Caco-2 (cell line): ENCODE results near the gene DNMBP. TPM values are rescaled to one million over a fixed set of nuclear protein-coding genes. Genes with fewer than 3 reads are reported as not detected.

Experiments used
- BruUV-seq: library from RNA; stranded (reverse); fragments of 400-500 nt; replicated peaks from 2 replicates; lab custom pipeline; 2021; lab: Mats Ljungman, UMichigan
- CTCF ChIA-PET: fragments of 300-600 bp; sonication (Branson Sonifier 250); formaldehyde crosslinking; loops from one replicate; lab custom pipeline; 2022; ENCODE audit warnings: antibody characterized with exemption; lab: Charles Lee
- POLR2A ChIA-PET: fragments of 300-600 bp; sonication (Branson Sonifier 250); formaldehyde crosslinking; loops from one replicate; lab custom pipeline; 2022; ENCODE audit warnings: antibody characterized with exemption; lab: Charles Lee
- DNase-seq, 2 experiments: peaks; one replicate each; pipeline versions ENCODE4 v3.0.0 to v3.0.0-alpha.2; 2020 to 2022
- H3K27me3 ChIP-seq: replicated peaks from 2 replicates; pipeline ENCODE4 v1.6.0; 2011; ENCODE audit warnings: low read length; ENCODE audit not compliant: control insufficient read depth, insufficient read depth
- H3K36me3 ChIP-seq: 2 replicates; pipeline ENCODE4 v1.5.1; 2011; ENCODE audit warnings: low read length; ENCODE audit not compliant: control insufficient read depth, insufficient read depth
- H3K4me1 ChIP-seq: fragments of 250-450 bp; sonication (Bioruptor Pico); 2 replicates; pipeline ENCODE4 v1.5.1; 2020; ENCODE audit warnings: mild to moderate bottlenecking
- H3K4me3 ChIP-seq: 2 replicates; pipeline ENCODE4 v1.5.1; 2011; ENCODE audit warnings: low read depth, mild to moderate bottlenecking, control low read depth, low read length
- H3K9me3 ChIP-seq: fragments of 250-450 bp; sonication (Bioruptor Pico); 2 replicates; pipeline ENCODE4 v1.5.1; 2020; ENCODE audit warnings: mild to moderate bottlenecking, moderate library complexity
- H3K27ac Mint-ChIP-seq: one replicate; pipeline ENCODE4 v1.8.0; 2022; ENCODE audit warnings: mixed read lengths; ENCODE audit not compliant: unreplicated experiment
- H3K27me3 Mint-ChIP-seq: one replicate; pipeline ENCODE4 v1.8.0; 2022; ENCODE audit warnings: mixed read lengths; ENCODE audit not compliant: insufficient read depth, unreplicated experiment
- H3K36me3 Mint-ChIP-seq: one replicate; pipeline ENCODE4 v1.8.0; 2022; ENCODE audit warnings: mild to moderate bottlenecking, mixed read lengths; ENCODE audit not compliant: insufficient read depth, unreplicated experiment
- H3K4me1 Mint-ChIP-seq: one replicate; pipeline ENCODE4 v1.8.0; 2022; ENCODE audit warnings: low read depth, mixed read lengths; ENCODE audit not compliant: unreplicated experiment
- H3K4me3 Mint-ChIP-seq: one replicate; pipeline ENCODE4 v1.8.0; 2022; ENCODE audit warnings: mild to moderate bottlenecking, moderate library complexity, mixed read lengths; ENCODE audit not compliant: unreplicated experiment
- H3K9me3 Mint-ChIP-seq: one replicate; pipeline ENCODE4 v1.8.0; 2022; ENCODE audit warnings: mixed read lengths; ENCODE audit not compliant: unreplicated experiment
- intact Hi-C: fragments of 100-400 bp; cut with micrococcal nuclease; formaldehyde crosslinking; loops from one replicate; pipeline ENCODE4 v1.10.0; 2022; ENCODE audit not compliant: unreplicated experiment
- total RNA-seq: library from RNA; stranded (reverse); gene quantifications from 2 replicates; pipeline ENCODE4 v1.2.3, GENCODE V29; 2022
- TF ChIP-seq, protein P1 (sequence below), 2 experiments: fragments of 200-600 bp in 1 of 2; IDR thresholded peaks; 1 replicate in 1 of 2; 2 replicates in 1 of 2; pipeline versions ENCODE4 v1.5.1 to v1.8.0; 2011 to 2022; ENCODE audit warnings: antibody characterized with exemption in 1 of 2, control low read depth in 1 of 2, inconsistent platforms in 1 of 2, low read depth in 1 of 2, low read length in 1 of 2, mild to moderate bottlenecking in 1 of 2, moderate library complexity in 1 of 2; ENCODE audit not compliant: insufficient read depth in 1 of 2, severe bottlenecking in 1 of 2, unreplicated experiment in 1 of 2

The DNMBP gene
- total RNA-seq, 1 experiment from 2014 or later = 30.6 TPM

DNA sequence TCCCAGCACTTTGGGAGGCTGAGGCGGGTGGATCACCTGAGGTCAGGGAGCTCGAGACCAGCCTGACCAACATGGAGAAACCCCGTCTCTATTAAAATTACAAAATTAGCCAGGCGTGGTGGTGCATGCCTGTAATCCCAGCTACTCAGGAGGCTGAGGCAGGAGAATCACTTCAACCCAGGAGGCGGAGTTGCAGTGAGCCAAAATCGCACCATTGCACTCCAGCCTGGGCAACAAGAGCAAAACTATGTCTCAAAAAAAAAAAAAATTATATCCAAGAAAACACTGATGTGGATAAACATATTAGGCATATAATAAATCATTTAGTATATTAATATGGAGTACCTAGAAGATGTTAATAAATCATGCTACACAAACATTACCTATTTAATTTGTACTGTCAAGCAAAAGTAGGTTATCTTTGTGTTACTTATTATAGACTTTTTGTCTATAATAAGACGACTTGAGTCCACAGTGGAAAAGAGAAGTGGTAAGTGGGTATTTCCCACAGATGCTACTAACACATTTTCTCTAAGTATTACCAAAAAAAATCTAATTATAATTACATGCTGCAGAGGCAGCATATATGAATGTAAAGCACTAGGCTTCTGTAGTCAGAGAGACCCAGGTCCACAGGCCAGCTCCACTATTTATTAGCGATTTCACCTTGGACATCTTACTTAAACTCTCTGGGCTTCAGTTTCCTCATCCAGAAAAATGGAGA is 34.5 kb downstream of the DNMBP start:
- Mint-ChIP-seq H3K27ac (no peak overlapping the region), H3K36me3 (peaks cover 10% of the 10 kb centered on the region), H3K27me3 (no peaks in the 10 kb centered on the region), H3K9me3 (no peaks in the 10 kb centered on the region), H3K4me1 (peaks cover 11% of the 10 kb centered on the region), H3K4me3 (no peak overlapping the region)
- H3K9me3 ChIP-seq = no peaks in the 10 kb centered on the region
- no peak overlapping the region for H3K4me3 ChIP-seq
- H3K36me3 ChIP-seq = no peaks in the 10 kb centered on the region; the same call in 1 of the 2 replicates
- POLR2A ChIA-PET = no interaction called here
- DNase-seq = no peak
- CTCF ChIA-PET = interaction anchor here (0.7 to 1.2 kb wide), 3 partner anchors 35 to 117 kb away, joined by 3 to 5 read pairs (median 3); partner anchors contain the start of gene DNMBP
- no peaks in the 10 kb centered on the region for H3K27me3 ChIP-seq
- H3K4me1 ChIP-seq = peaks cover 28% of the 10 kb centered on the region; the same call in 1 of the 2 replicates
- TF ChIP-seq, protein P1, sequence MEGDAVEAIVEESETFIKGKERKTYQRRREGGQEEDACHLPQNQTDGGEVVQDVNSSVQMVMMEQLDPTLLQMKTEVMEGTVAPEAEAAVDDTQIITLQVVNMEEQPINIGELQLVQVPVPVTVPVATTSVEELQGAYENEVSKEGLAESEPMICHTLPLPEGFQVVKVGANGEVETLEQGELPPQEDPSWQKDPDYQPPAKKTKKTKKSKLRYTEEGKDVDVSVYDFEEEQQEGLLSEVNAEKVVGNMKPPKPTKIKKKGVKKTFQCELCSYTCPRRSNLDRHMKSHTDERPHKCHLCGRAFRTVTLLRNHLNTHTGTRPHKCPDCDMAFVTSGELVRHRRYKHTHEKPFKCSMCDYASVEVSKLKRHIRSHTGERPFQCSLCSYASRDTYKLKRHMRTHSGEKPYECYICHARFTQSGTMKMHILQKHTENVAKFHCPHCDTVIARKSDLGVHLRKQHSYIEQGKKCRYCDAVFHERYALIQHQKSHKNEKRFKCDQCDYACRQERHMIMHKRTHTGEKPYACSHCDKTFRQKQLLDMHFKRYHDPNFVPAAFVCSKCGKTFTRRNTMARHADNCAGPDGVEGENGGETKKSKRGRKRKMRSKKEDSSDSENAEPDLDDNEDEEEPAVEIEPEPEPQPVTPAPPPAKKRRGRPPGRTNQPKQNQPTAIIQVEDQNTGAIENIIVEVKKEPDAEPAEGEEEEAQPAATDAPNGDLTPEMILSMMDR (IDR thresholded peaks at IDR 0.05; ENCODE audit: insufficient read depth in 1 of 2, low read depth in 1 of 2, low read length in 1 of 2, severe bottlenecking in 1 of 2, unreplicated experiment in 1 of 2) = no peak
- no TSS peak for BruUV-seq
- intact Hi-C loops = loop anchor here (5.0 kb wide), 1 partner anchor 37 kb away; no protein-coding TSS in a partner anchor

DNA sequence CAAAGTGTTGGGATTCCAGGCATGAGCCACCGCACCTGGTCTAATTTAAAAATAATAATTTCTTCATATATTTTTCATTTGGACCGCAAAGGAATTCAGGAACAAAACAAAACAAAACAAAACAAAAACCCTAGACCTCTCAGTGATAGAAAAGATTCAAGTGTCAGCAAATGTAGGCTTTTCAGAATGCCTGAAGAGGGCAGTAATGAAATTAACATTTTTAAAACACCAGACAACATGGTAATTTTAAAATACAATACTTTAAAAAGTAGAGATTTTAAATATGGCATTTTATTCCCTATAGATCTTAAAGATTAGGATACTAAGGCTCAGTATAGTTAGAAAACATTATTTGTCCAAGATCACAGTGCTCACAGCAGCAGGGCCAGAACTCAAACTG is 36.6 kb downstream of the DNMBP start:
- no peaks in the 10 kb centered on the region; the same call in 1 of the 2 replicates for H3K36me3 ChIP-seq

DNA sequence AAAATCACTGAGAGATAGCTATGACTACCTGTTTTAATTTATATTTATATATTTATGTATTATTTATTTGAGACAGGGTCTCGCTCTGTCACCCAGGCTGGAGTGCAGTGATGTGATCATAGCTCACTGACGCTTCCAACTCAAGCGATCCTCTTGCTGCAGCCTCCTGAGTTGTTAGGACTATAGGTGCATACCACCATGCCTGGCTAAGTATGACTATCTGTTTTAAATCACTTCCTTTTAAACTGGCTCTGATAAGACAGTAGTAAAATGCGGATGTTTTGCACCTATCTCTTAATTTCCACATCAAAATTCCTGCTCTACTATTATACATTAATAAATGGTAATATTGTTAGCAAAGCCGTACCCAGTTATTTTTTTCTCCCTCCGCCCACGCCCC is 41.8 kb downstream of the DNMBP start:
- DNase-seq = no peak
- H3K36me3 Mint-ChIP-seq = peaks cover 23% of the 10 kb centered on the region
- Histone ChIP-seq H3K9me3 (no peaks in the 10 kb centered on the region), H3K4me3 (no peak overlapping the region), H3K4me1 (peaks cover 16% of the 10 kb centered on the region), H3K36me3 (no peaks in the 10 kb centered on the region; the same call in 1 of the 2 replicates), H3K27me3 (no peaks in the 10 kb centered on the region)
- no peaks in the 10 kb centered on the region for H3K27me3 Mint-ChIP-seq
- H3K27ac Mint-ChIP-seq = no peak overlapping the region
- POLR2A ChIA-PET = no interaction called here
- no TSS peak for BruUV-seq
- peaks cover 14% of the 10 kb centered on the region for H3K4me1 Mint-ChIP-seq
- H3K4me3 Mint-ChIP-seq = no peak overlapping the region
- H3K9me3 Mint-ChIP-seq = no peaks in the 10 kb centered on the region
- TF ChIP-seq, protein P1 (IDR thresholded peaks at IDR 0.05; ENCODE audit: insufficient read depth in 1 of 2, low read depth in 1 of 2, low read length in 1 of 2, severe bottlenecking in 1 of 2, unreplicated experiment in 1 of 2) = no peak
- intact Hi-C loops = loop anchor here (2.0 to 5.0 kb wide), 2 partner anchors 37 to 56 kb away; no protein-coding TSS in a partner anchor
- CTCF ChIA-PET = no interaction called here

More for the DNA sequence above, 36.6 kb downstream of the DNMBP start:
- H3K4me3 Mint-ChIP-seq = no peak overlapping the region
- no TSS peak for BruUV-seq
- no peaks in the 10 kb centered on the region for H3K27me3 ChIP-seq
- H3K4me1 Mint-ChIP-seq = peaks cover 7% of the 10 kb centered on the region
- intact Hi-C loops = loop anchor here (1.0 kb wide), 1 partner anchor 73 kb away; no protein-coding TSS in a partner anchor
- ChIA-PET CTCF (no interaction called here), POLR2A (no interaction called here)
- peaks cover 19% of the 10 kb centered on the region; the same call in 1 of the 2 replicates for H3K4me1 ChIP-seq
- no peaks in the 10 kb centered on the region for H3K27me3 Mint-ChIP-seq
- no peaks in the 10 kb centered on the region for H3K9me3 Mint-ChIP-seq
- no peaks in the 10 kb centered on the region for H3K9me3 ChIP-seq
- no peak overlapping the region for H3K27ac Mint-ChIP-seq
- H3K36me3 Mint-ChIP-seq = peaks cover 10% of the 10 kb centered on the region
- TF ChIP-seq, protein P1 (IDR thresholded peaks at IDR 0.05; ENCODE audit: insufficient read depth in 1 of 2, low read depth in 1 of 2, low read length in 1 of 2, severe bottlenecking in 1 of 2, unreplicated experiment in 1 of 2) = peak in 1 of 2 experiments; percentile 19
- no peak for DNase-seq
- H3K4me3 ChIP-seq = no peak overlapping the region
